Gastroesophageal sphincter (tissue), 4 donors: ENCODE data around the gene CFAP74. TPM values are rescaled to one million over a fixed set of nuclear protein-coding genes. Genes with fewer than 3 reads are reported as not detected.

Source experiments
- ATAC-seq: fragments of 150-250 bp; one replicate; pipeline ENCODE4 v1.9.1; 2016; ENCODE audit warnings: mild to moderate bottlenecking, moderate library complexity
- H3K27ac ChIP-seq, 4 donors: fragments of 200-600 bp; sonication (generic) in 3 of 4; 1 replicate in 3 of 4; 2 replicates in 1 of 4; pipeline ENCODE4 v1.5.1; 2016 to 2019
- H3K27me3 ChIP-seq: fragments of 200-600 bp; sonication (generic); one replicate; pipeline ENCODE4 v1.5.1; 2019
- H3K36me3 ChIP-seq, 2 donors: fragments of 200-600 bp; sonication (generic); one replicate each; pipeline ENCODE4 v1.5.1; 2019; ENCODE audit warnings: control low read depth in 1 of 2
- H3K4me1 ChIP-seq, 3 donors: fragments of 200-600 bp; sonication (generic); 1 replicate in 2 of 3; 2 replicates in 1 of 3; pipeline ENCODE4 v1.5.1; 2016 to 2019; ENCODE audit warnings: control low read depth in 2 of 3
- H3K4me3 ChIP-seq, 2 donors: fragments of 200-600 bp; sonication (generic); one replicate each; pipeline ENCODE4 v1.5.1; 2019; ENCODE audit warnings: mild to moderate bottlenecking in 1 of 2, moderate library complexity in 1 of 2
- H3K9me3 ChIP-seq, 3 donors: fragments of 200-600 bp; sonication (generic); one replicate each; pipeline ENCODE4 v1.5.1; 2017 to 2019; ENCODE audit warnings: control low read depth in 2 of 3
- CTCF ChIP-seq, 4 experiments: fragments of 200-600 bp in 2 of 4; fragments of 450-650 bp in 2 of 4; sonication (generic) in 1 of 4; IDR thresholded peaks; one replicate each; pipeline ENCODE4 v1.5.1; 2017 to 2019; ENCODE audit warnings: antibody characterized with exemption in 4 of 4, mild to moderate bottlenecking in 2 of 4, moderate library complexity in 2 of 4
- EP300 ChIP-seq: sonication (generic); formaldehyde crosslinking; IDR thresholded peaks from one replicate; pipeline ENCODE4 v1.6.1; 2017; ENCODE audit warnings: antibody characterized with exemption, mild to moderate bottlenecking
- POLR2A ChIP-seq, 2 donors: fragments of 450-650 bp; IDR thresholded peaks; one replicate each; pipeline ENCODE4 v1.6.1; 2017; ENCODE audit warnings: antibody characterized with exemption in 2 of 2, mild to moderate bottlenecking in 2 of 2, moderate library complexity in 1 of 2
- POLR2AphosphoS5 ChIP-seq: sonication (generic); formaldehyde crosslinking; IDR thresholded peaks from one replicate; pipeline ENCODE4 v1.6.1; 2017; ENCODE audit warnings: antibody characterized with exemption
- WGBS, 2 donors: methylation state at CpG; one replicate each; pipeline ENCODE4 v1.1.5; 2018; ENCODE audit warnings: low coverage in 1 of 2; 5-methylcytosine and 5-hydroxymethylcytosine counted together
- total RNA-seq, 4 donors: library from RNA; depleted of rRNA; stranded (reverse); fragments of >200 nt; gene quantifications; one replicate each; pipeline ENCODE4 v1.1.0, GENCODE V29; 2016

Gene CFAP74
- total RNA-seq, 4 donors from 2014 or later: 0.12 TPM; not detected in 3

- Histone ChIP-seq H3K27ac (no peak overlapping the region), H3K27me3 (peaks cover 63% of the 10 kb centered on the region), H3K9me3 (no peaks in the 10 kb centered on the region), H3K36me3 (no peaks in the 10 kb centered on the region), H3K4me1 (peaks cover 0 to 16% (median 0%) of the 10 kb centered on the region in 3 donors), H3K4me3 (no peak overlapping the region)
- 95% methylated on average over 4 of the region's 38 CpGs; no CpG with 5 or more reads in 1 of the 2 donors for WGBS, 2 donors
- no peak for TF ChIP-seq CTCF (IDR thresholded peaks at IDR 0.05)
- no peak for TF ChIP-seq POLR2A (IDR thresholded peaks at IDR 0.05)
- no peak for ATAC-seq
Observed at GRCh38 chr1:1956586-1957532, 46.7 kb downstream of the CFAP74 start.

- H3K4me3 ChIP-seq: no peak overlapping the region
- H3K4me1 ChIP-seq: peaks cover 0 to 16% (median 0%) of the 10 kb centered on the region in 3 donors
- TF ChIP-seq EP300: no peak
- TF ChIP-seq POLR2A (IDR thresholded peaks at IDR 0.05): no peak
- TF ChIP-seq POLR2AphosphoS5: no peak
- TF ChIP-seq CTCF (IDR thresholded peaks at IDR 0.05): no peak
- H3K27ac ChIP-seq: no peak overlapping the region
- ATAC-seq: no peak
- no peaks in the 10 kb centered on the region for H3K9me3 ChIP-seq
- peaks cover 55% of the 10 kb centered on the region for H3K27me3 ChIP-seq
- no peaks in the 10 kb centered on the region for H3K36me3 ChIP-seq
- no CpG with 5 or more reads among the region's 7 CpGs for WGBS, 2 donors
Observed at GRCh38 chr1:1956101-1956500, 47.5 kb downstream of the CFAP74 start.

GRCh38 chr1:1955621-1956094 is 47.9 kb downstream of the CFAP74 start:
- no peak for ATAC-seq
- Histone ChIP-seq H3K27me3 (peaks cover 51% of the 10 kb centered on the region), H3K4me3 (no peak overlapping the region), H3K4me1 (peaks cover 0 to 13% (median 0%) of the 10 kb centered on the region in 3 donors), H3K27ac (no peak overlapping the region), H3K9me3 (no peaks in the 10 kb centered on the region), H3K36me3 (no peaks in the 10 kb centered on the region)
- TF ChIP-seq POLR2AphosphoS5: no peak
- TF ChIP-seq EP300: no peak
- no peak for TF ChIP-seq POLR2A (IDR thresholded peaks at IDR 0.05)
- TF ChIP-seq CTCF (IDR thresholded peaks at IDR 0.05): no peak
- WGBS, 2 donors: 47% methylated on average over 2 of the region's 14 CpGs; no CpG with 5 or more reads in 1 of the 2 donors

GRCh38 chr1:1954831-1955441 is 48.6 kb downstream of the CFAP74 start:
- no peak for TF ChIP-seq POLR2AphosphoS5
- no peak for TF ChIP-seq EP300
- TF ChIP-seq POLR2A (IDR thresholded peaks at IDR 0.05): no peak
- no peak for TF ChIP-seq CTCF (IDR thresholded peaks at IDR 0.05)

More at GRCh38 chr1:1954831-1955441, 48.6 kb downstream of the CFAP74 start:
- Histone ChIP-seq H3K4me1 (peaks cover 0 to 6% (median 0%) of the 10 kb centered on the region in 3 donors), H3K27ac (no peak overlapping the region), H3K4me3 (no peak overlapping the region), H3K27me3 (peaks cover 44% of the 10 kb centered on the region), H3K36me3 (no peaks in the 10 kb centered on the region), H3K9me3 (no peaks in the 10 kb centered on the region)
- no peak for ATAC-seq
- WGBS, 2 donors: 80 to 100% methylated on average over 1 to 11 of the region's 46 CpGs
